Measurements from ENCODE around the gene GPX1. TPM values are rescaled to one million over a fixed set of nuclear protein-coding genes. Genes with fewer than 3 reads are reported as not detected.
A peak's percentile ranks its signal among the peaks of the same experiment; 100 is the strongest.
"Not testable (repeated sequence)": the region's sequence is repeated elsewhere in the genome, so short reads cannot be mapped to it uniquely, and the experiment has no call there.

GPX1 gene
- 100 to 1,000 TPM; 183 to 419 (median 337) TPM for polyA plus RNA-seq
- long read RNA-seq, donor 1 = 0 reads
- long read RNA-seq, donor 2, transcript GPX1-201 (1 exons, 1,135 nt) = minor isoform, 30 of 88 reads
- long read RNA-seq, donor 2, transcript GPX1-202 (2 exons, 1,151 nt) = major isoform, 57 of 88 reads
- long read RNA-seq, donor 2, partial matches to known transcripts = 0 of 88 reads
- long read RNA-seq, donor 2, other reads (novel, unspliced or antisense) = 0 of 88 reads
- long read RNA-seq, donor 3, transcript GPX1-202 (2 exons, 1,151 nt) = major isoform, 94 of 186 reads
- long read RNA-seq, donor 3, transcript GPX1-201 (1 exons, 1,135 nt) = minor isoform, 88 of 186 reads
- long read RNA-seq, donor 3, partial matches to known transcripts = 0 of 186 reads
- long read RNA-seq, donor 3, other reads (novel, unspliced or antisense) = 0 of 186 reads
- long read RNA-seq, donor 4, partial matches to known transcripts = 0 of 8 reads
- long read RNA-seq, donor 4, other reads (novel, unspliced or antisense) = 0 of 8 reads
- long read RNA-seq, donor 5, transcript GPX1-202 (2 exons, 1,151 nt) = major isoform, 46 of 93 reads
- long read RNA-seq, donor 5, transcript GPX1-201 (1 exons, 1,135 nt) = major isoform, 46 of 93 reads
- long read RNA-seq, donor 5, partial matches to known transcripts = 0 of 93 reads
- long read RNA-seq, donor 5, other reads (novel, unspliced or antisense) = 0 of 93 reads
- long read RNA-seq, donor 6, transcript GPX1-201 (1 exons, 1,135 nt) = major isoform, 71 of 140 reads
- long read RNA-seq, donor 6, transcript GPX1-202 (2 exons, 1,151 nt) = minor isoform, 69 of 140 reads
- long read RNA-seq, donor 6, partial matches to known transcripts = 0 of 140 reads
- long read RNA-seq, donor 6, other reads (novel, unspliced or antisense) = 0 of 140 reads
- long read RNA-seq, donor 7 = 0 reads
- long read RNA-seq, donor 8, transcript GPX1-202 (2 exons, 1,151 nt) = major isoform, 10 of 12 reads
- long read RNA-seq, donor 8, partial matches to known transcripts = 0 of 12 reads
- long read RNA-seq, donor 8, other reads (novel, unspliced or antisense) = 0 of 12 reads
- long read RNA-seq, donor 9, transcript GPX1-202 (2 exons, 1,151 nt) = major isoform, 25 of 40 reads
- long read RNA-seq, donor 9, transcript GPX1-201 (1 exons, 1,135 nt) = minor isoform, 14 of 40 reads
- long read RNA-seq, donor 9, partial matches to known transcripts = 0 of 40 reads
- long read RNA-seq, donor 9, other reads (novel, unspliced or antisense) = 0 of 40 reads
- long read RNA-seq, donor 10, transcript GPX1-201 (1 exons, 1,135 nt) = minor isoform, 27 of 102 reads
- long read RNA-seq, donor 10, transcript GPX1-202 (2 exons, 1,151 nt) = major isoform, 73 of 102 reads
- long read RNA-seq, donor 10, partial matches to known transcripts = 0 of 102 reads
- long read RNA-seq, donor 10, other reads (novel, unspliced or antisense) = 0 of 102 reads

GRCh38 chr3:49358217-49358883 is at the start of gene GPX1:
GPX1 (minus strand) TSS chr3:49358353; CDS start chr3:49358278, 75 bp downstream.
- Histone ChIP-seq H3K4me3 (ENCODE audit: low read depth in 1 of 3, low read length in 3 of 3) (peak within 1 kb of the TSS; percentile 54 to 74 (median 61)), H3K9me3 (ENCODE audit: control insufficient read depth in 2 of 2, insufficient read depth in 1 of 2, low read depth in 1 of 2, low read length in 1 of 2) (no peaks in the 10 kb centered on the region), H3K27me3 (ENCODE audit: control insufficient read depth in 3 of 3, insufficient read depth in 3 of 3, low read length in 3 of 3) (no peaks in the 10 kb centered on the region), H3K27ac (ENCODE audit: low read depth in 1 of 3, low read length in 2 of 3) (peak within 1 kb of the TSS; percentile 81 to 90 (median 83)), H3K36me3 (ENCODE audit: control insufficient read depth in 3 of 3, insufficient read depth in 2 of 3, low read depth in 1 of 3, low read length in 3 of 3) (peaks cover 8 to 69% (median 13%) of the 10 kb centered on the region in 3 donors), H3K4me1 (ENCODE audit: control insufficient read depth in 3 of 3, insufficient read depth in 2 of 3, low read depth in 1 of 3, low read length in 2 of 3) (peaks cover 0 to 16% (median 5%) of the 10 kb centered on the region in 3 donors)
- WGBS, 3 donors = 0 to 1% (median 1%) methylated on average over 31 to 46 of the region's 46 CpGs
- peak; percentile 95 to 96 for DNase-seq
- FAIRE-seq = no peak

DNA sequence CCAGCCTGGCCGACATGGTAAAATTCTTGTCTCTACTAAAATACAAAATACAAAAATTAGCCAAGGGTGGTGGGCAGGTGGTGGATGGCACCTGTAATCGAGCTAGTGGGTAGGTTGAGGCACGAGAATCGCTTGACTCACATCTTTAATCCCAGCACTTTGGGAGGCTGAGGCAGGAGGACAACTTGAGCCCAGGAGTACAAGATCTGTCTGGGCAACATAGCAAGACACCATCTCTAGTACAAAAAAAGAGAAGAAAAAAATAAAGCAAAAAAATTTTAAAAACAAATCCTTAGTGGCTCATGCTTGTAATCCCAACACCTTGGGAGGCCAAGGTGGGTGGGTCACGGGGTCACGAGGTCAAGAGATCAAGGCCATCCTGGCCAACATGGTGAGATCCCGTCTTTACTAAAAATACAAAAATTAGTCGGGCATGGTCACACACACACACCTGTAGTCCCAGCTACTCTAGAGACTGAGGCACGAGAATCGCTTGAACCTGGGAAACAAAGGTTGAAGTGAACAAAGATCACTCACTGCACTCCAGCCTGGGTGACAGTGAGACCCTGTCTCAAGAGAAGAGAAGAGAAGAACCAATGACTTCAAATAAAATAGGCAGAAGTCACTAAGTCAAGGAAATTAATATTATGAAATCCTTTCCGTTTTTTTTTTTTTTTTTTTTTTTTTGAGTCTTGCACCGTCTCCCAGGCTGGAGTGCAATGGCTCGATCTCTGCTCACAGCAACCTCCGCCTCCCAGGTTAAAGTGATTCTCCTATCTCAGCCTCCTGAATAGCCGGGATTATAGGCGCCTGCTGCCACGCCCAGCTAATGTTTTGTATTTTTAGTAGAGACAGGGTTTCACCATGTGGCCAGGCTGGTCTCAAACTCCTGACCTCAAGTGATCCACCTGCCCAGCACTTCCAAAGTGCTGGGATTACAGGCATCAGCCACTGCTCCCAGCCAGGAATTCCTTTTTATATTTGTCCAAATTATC is 48.7 kb upstream of the GPX1 start:
- DNase-seq = peak in 1 of 2 donors; percentile 45
- Histone ChIP-seq H3K4me3 (ENCODE audit: low read depth in 1 of 3, low read length in 3 of 3) (no peak overlapping the region), H3K27me3 (ENCODE audit: control insufficient read depth in 3 of 3, insufficient read depth in 3 of 3, low read length in 3 of 3) (no peaks in the 10 kb centered on the region), H3K4me1 (ENCODE audit: control insufficient read depth in 3 of 3, insufficient read depth in 2 of 3, low read depth in 1 of 3, low read length in 2 of 3) (peaks cover 5 to 12% (median 8%) of the 10 kb centered on the region in 3 donors), H3K9me3 (ENCODE audit: control insufficient read depth in 2 of 2, insufficient read depth in 1 of 2, low read depth in 1 of 2, low read length in 1 of 2) (no peaks in the 10 kb centered on the region), H3K27ac (ENCODE audit: low read depth in 1 of 3, low read length in 2 of 3) (peak overlapping the region in 2 of 3 donors; percentile 20 to 41), H3K36me3 (ENCODE audit: control insufficient read depth in 3 of 3, insufficient read depth in 2 of 3, low read depth in 1 of 3, low read length in 3 of 3) (peaks cover 0 to 19% (median 2%) of the 10 kb centered on the region in 3 donors)
- FAIRE-seq = no peak
- 48 to 58% (median 52%) methylated on average over 16 to 17 of the region's 17 CpGs for WGBS, 3 donors

DNA sequence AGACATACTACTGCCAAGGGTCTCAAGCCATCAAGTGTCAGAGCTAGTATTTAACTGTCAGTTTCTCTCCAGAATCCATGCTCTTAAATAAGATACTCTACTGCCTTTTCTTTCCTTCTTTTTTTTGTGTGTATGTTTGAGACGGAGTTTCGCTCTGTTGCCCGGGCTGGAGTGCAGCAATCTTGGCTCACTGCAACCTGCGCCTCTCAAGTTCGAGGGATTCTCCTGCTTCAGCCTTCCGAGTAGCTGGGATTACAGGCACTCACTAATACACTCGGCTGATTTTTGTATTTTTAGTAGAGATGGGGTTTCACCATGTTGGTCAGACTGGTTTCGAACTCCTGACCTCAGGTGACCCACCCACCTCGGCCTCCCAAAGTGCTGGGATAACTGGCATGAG is 47.4 kb upstream of the GPX1 start:
- H3K4me3 ChIP-seq (ENCODE audit: low read depth in 1 of 3, low read length in 3 of 3) = not testable (repeated sequence)

DNA sequence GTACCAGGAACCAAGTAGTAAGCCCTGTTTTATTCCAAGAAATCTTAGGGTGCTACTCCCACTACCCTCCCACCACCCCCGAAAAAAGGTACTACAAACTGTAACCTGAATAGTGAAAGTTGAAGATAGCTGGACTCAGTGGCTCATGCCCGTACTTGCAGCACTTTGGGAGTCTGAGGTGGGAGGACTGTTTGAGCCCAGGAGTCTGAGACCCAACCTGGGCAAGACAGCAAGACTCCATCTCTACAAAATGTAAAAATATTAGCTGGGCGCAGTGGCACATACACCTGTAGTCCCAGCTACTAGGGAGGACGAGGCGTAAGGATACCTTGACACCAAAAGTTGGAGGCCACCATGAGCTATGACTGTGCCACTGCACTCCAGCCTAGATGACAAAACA is 45.7 kb upstream of the GPX1 start:
- H3K4me3 ChIP-seq (ENCODE audit: low read depth in 1 of 3, low read length in 3 of 3) = no peak overlapping the region
- FAIRE-seq (no peak), DNase-seq (no peak)
- peaks cover 0 to 2% (median 1%) of the 10 kb centered on the region in 3 donors for H3K4me1 ChIP-seq (ENCODE audit: control insufficient read depth in 3 of 3, insufficient read depth in 2 of 3, low read depth in 1 of 3, low read length in 2 of 3)
- H3K27ac ChIP-seq (ENCODE audit: low read depth in 1 of 3, low read length in 2 of 3) = no peak overlapping the region
- peaks cover 0 to 30% (median 2%) of the 10 kb centered on the region in 3 donors for H3K36me3 ChIP-seq (ENCODE audit: control insufficient read depth in 3 of 3, insufficient read depth in 2 of 3, low read depth in 1 of 3, low read length in 3 of 3)
- no peaks in the 10 kb centered on the region for H3K9me3 ChIP-seq (ENCODE audit: control insufficient read depth in 2 of 2, insufficient read depth in 1 of 2, low read depth in 1 of 2, low read length in 1 of 2)
- WGBS, 3 donors = 90 to 99% (median 92%) methylated on average over 5 of the region's 5 CpGs
- no peaks in the 10 kb centered on the region for H3K27me3 ChIP-seq (ENCODE audit: control insufficient read depth in 3 of 3, insufficient read depth in 3 of 3, low read length in 3 of 3)

More for the DNA sequence above, 47.4 kb upstream of the GPX1 start:
- WGBS, 3 donors = 65 to 74% (median 65%) methylated on average over 9 of the region's 9 CpGs
- Histone ChIP-seq H3K4me1 (ENCODE audit: control insufficient read depth in 3 of 3, insufficient read depth in 2 of 3, low read depth in 1 of 3, low read length in 2 of 3) (peaks cover 5 to 12% (median 10%) of the 10 kb centered on the region in 3 donors), H3K36me3 (ENCODE audit: control insufficient read depth in 3 of 3, insufficient read depth in 2 of 3, low read depth in 1 of 3, low read length in 3 of 3) (peaks cover 0 to 23% (median 2%) of the 10 kb centered on the region in 3 donors), H3K27ac (ENCODE audit: low read depth in 1 of 3, low read length in 2 of 3) (peak overlapping the region in 1 of 3 donors; percentile 17)
- not testable (repeated sequence) for FAIRE-seq; DNase-seq; H3K27me3 ChIP-seq (ENCODE audit: control insufficient read depth in 3 of 3, insufficient read depth in 3 of 3, low read length in 3 of 3); H3K9me3 ChIP-seq (ENCODE audit: control insufficient read depth in 2 of 2, insufficient read depth in 1 of 2, low read depth in 1 of 2, low read length in 1 of 2)

GRCh38 chr3:49401766-49402165 is 43.6 kb upstream of the GPX1 start:
- DNase-seq (no peak), FAIRE-seq (no peak)
- Histone ChIP-seq H3K4me1 (ENCODE audit: control insufficient read depth in 3 of 3, insufficient read depth in 2 of 3, low read depth in 1 of 3, low read length in 2 of 3) (peaks cover 0 to 2% (median 0%) of the 10 kb centered on the region in 3 donors), H3K36me3 (ENCODE audit: control insufficient read depth in 3 of 3, insufficient read depth in 2 of 3, low read depth in 1 of 3, low read length in 3 of 3) (peaks cover 0 to 39% (median 2%) of the 10 kb centered on the region in 3 donors), H3K4me3 (ENCODE audit: low read depth in 1 of 3, low read length in 3 of 3) (no peak overlapping the region), H3K27ac (ENCODE audit: low read depth in 1 of 3, low read length in 2 of 3) (no peak overlapping the region), H3K9me3 (ENCODE audit: control insufficient read depth in 2 of 2, insufficient read depth in 1 of 2, low read depth in 1 of 2, low read length in 1 of 2) (no peaks in the 10 kb centered on the region), H3K27me3 (ENCODE audit: control insufficient read depth in 3 of 3, insufficient read depth in 3 of 3, low read length in 3 of 3) (no peaks in the 10 kb centered on the region)
- 74 to 86% (median 75%) methylated on average over 2 of the region's 2 CpGs for WGBS, 3 donors

- FAIRE-seq (no peak), DNase-seq (no peak)
- no peak overlapping the region for H3K4me3 ChIP-seq (ENCODE audit: low read depth in 1 of 3, low read length in 3 of 3)
- no peaks in the 10 kb centered on the region for H3K27me3 ChIP-seq (ENCODE audit: control insufficient read depth in 3 of 3, insufficient read depth in 3 of 3, low read length in 3 of 3)
- 93 to 98% (median 97%) methylated on average over 3 of the region's 3 CpGs for WGBS, 3 donors
- H3K36me3 ChIP-seq (ENCODE audit: control insufficient read depth in 3 of 3, insufficient read depth in 2 of 3, low read depth in 1 of 3, low read length in 3 of 3) = peaks cover 2 to 51% (median 5%) of the 10 kb centered on the region in 3 donors
- H3K9me3 ChIP-seq (ENCODE audit: control insufficient read depth in 2 of 2, insufficient read depth in 1 of 2, low read depth in 1 of 2, low read length in 1 of 2) = no peaks in the 10 kb centered on the region
- peaks cover 0 to 2% (median 0%) of the 10 kb centered on the region in 3 donors for H3K4me1 ChIP-seq (ENCODE audit: control insufficient read depth in 3 of 3, insufficient read depth in 2 of 3, low read depth in 1 of 3, low read length in 2 of 3)
- H3K27ac ChIP-seq (ENCODE audit: low read depth in 1 of 3, low read length in 2 of 3) = no peak overlapping the region
Measured at GRCh38 chr3:49399461-49399860, 41.3 kb upstream of the GPX1 start.
